OCI-LY3 (cell line): ENCODE data around the gene SLC35F4.

ENCODE experiments used
- H2AFZ ChIP-seq: fragments of 200-600, 300-600 bp; shearing (Covaris generic); 2 replicates; pipeline ENCODE4 v1.6.0; 2014; ENCODE audit warnings: antibody characterized with exemption, low read depth, low read length
- H3K27ac ChIP-seq: fragments of 200-600, 300-600 bp; sonication (generic); 2 replicates; pipeline ENCODE4 v1.5.1; 2014; ENCODE audit warnings: mild to moderate bottlenecking, low read length, moderate library complexity, mixed read lengths
- H3K27me3 ChIP-seq: fragments of 200-600, 300-600 bp; sonication (generic); 2 replicates; pipeline ENCODE4 v1.6.1; 2014; ENCODE audit warnings: low read depth, low read length, mixed read lengths
- H3K36me3 ChIP-seq: fragments of 200-600, 300-600 bp; sonication (generic); replicated peaks from 2 replicates; pipeline ENCODE3; 2014; ENCODE audit warnings: low read depth, low read length, mixed read lengths
- H3K4me1 ChIP-seq: fragments of 300-600, 200-600 bp; sonication (generic); 2 replicates; pipeline ENCODE4 v1.6.1; 2014; ENCODE audit warnings: low read length, mixed read lengths
- H3K4me2 ChIP-seq: fragments of 200-600, 300-600 bp; sonication (generic); 2 replicates; pipeline ENCODE4 v1.6.1; 2014; ENCODE audit warnings: low read length, mixed read lengths
- H3K4me3 ChIP-seq: fragments of 300-600, 200-600 bp; sonication (generic); 2 replicates; pipeline ENCODE4 v1.5.1; 2014; ENCODE audit warnings: antibody characterized with exemption, mild to moderate bottlenecking, low read length, moderate library complexity
- H3K79me2 ChIP-seq: fragments of 300-600, 200-600 bp; shearing (Covaris generic); 2 replicates; pipeline ENCODE4 v1.6.1; 2014; ENCODE audit warnings: mild to moderate bottlenecking, low read length, mixed read lengths
- H3K9ac ChIP-seq: fragments of 300-600, 200-600 bp; shearing (Covaris generic); 2 replicates; pipeline ENCODE4 v1.6.0; 2014; ENCODE audit warnings: mild to moderate bottlenecking, low read length, moderate library complexity
- H3K9me3 ChIP-seq: fragments of 200-600, 300-600 bp; shearing (Covaris generic); 2 replicates; pipeline ENCODE4 v1.6.1; 2014; ENCODE audit warnings: low read length, mixed read lengths; ENCODE audit not compliant: insufficient read depth
- H4K20me1 ChIP-seq: fragments of 200-600, 300-600 bp; sonication (generic); 2 replicates; pipeline ENCODE4 v1.6.1; 2016; ENCODE audit warnings: low read length, mixed read lengths; ENCODE audit not compliant: insufficient read depth
- CTCF ChIP-seq: fragments of 200-600, 300-600 bp; sonication (generic); IDR thresholded peaks from 2 replicates; pipeline ENCODE4 v1.5.1; 2014; ENCODE audit warnings: antibody characterized with exemption, low read length, low read depth
- EZH2phosphoT487 ChIP-seq: fragments of 200-600 bp; shearing (Covaris generic); IDR thresholded peaks from 2 replicates; pipeline ENCODE4 v1.6.1; 2018; ENCODE audit warnings: antibody characterized with exemption, mixed run types, low read depth

Gene SLC35F4

GRCh38 chr14:57820581-57820980, 45.3 kb downstream of the SLC35F4 start:
- Histone ChIP-seq H3K4me3 (no peak overlapping the region), H4K20me1 (no peaks in the 10 kb centered on the region), H3K36me3 (no peaks in the 10 kb centered on the region), H3K27ac (no peak overlapping the region), H3K9me3 (no peaks in the 10 kb centered on the region), H2AFZ (no peak overlapping the region), H3K9ac (no peak overlapping the region), H3K4me2 (no peak overlapping the region), H3K27me3 (no peaks in the 10 kb centered on the region), H3K79me2 (no peaks in the 10 kb centered on the region), H3K4me1 (no peaks in the 10 kb centered on the region)
- TF ChIP-seq EZH2phosphoT487: no peak
- no peak for TF ChIP-seq CTCF

- H3K4me1 ChIP-seq: no peaks in the 10 kb centered on the region
- H3K9ac ChIP-seq: no peak overlapping the region
- H2AFZ ChIP-seq: no peak overlapping the region
- H3K27ac ChIP-seq: no peak overlapping the region
- no peaks in the 10 kb centered on the region for H3K9me3 ChIP-seq
- no peak for TF ChIP-seq EZH2phosphoT487
- TF ChIP-seq CTCF: no peak
- H4K20me1 ChIP-seq: no peaks in the 10 kb centered on the region
- no peaks in the 10 kb centered on the region for H3K27me3 ChIP-seq
- no peak overlapping the region for H3K4me2 ChIP-seq
- no peaks in the 10 kb centered on the region for H3K79me2 ChIP-seq
- no peak overlapping the region for H3K4me3 ChIP-seq
- H3K36me3 ChIP-seq: no peaks in the 10 kb centered on the region
Observed at GRCh38 chr14:57818511-57818910, 47.4 kb downstream of the SLC35F4 start.

GRCh38 chr14:57816568-57817284, 49.2 kb downstream of the SLC35F4 start:
- Histone ChIP-seq H3K4me3 (no peak overlapping the region), H3K79me2 (no peaks in the 10 kb centered on the region), H3K27ac (no peak overlapping the region), H3K9ac (no peak overlapping the region), H3K36me3 (no peaks in the 10 kb centered on the region), H3K27me3 (no peaks in the 10 kb centered on the region), H4K20me1 (no peaks in the 10 kb centered on the region), H2AFZ (no peak overlapping the region), H3K9me3 (no peaks in the 10 kb centered on the region), H3K4me1 (no peaks in the 10 kb centered on the region), H3K4me2 (no peak overlapping the region)
- TF ChIP-seq CTCF: no peak

GRCh38 chr14:57814726-57815125, 51.2 kb downstream of the SLC35F4 start:
- H3K9ac ChIP-seq: no peak overlapping the region
- no peak overlapping the region for H2AFZ ChIP-seq
- H3K9me3 ChIP-seq: no peaks in the 10 kb centered on the region
- H3K79me2 ChIP-seq: no peaks in the 10 kb centered on the region
- no peaks in the 10 kb centered on the region for H3K27me3 ChIP-seq
- no peak overlapping the region for H3K4me3 ChIP-seq
- no peak overlapping the region for H3K4me2 ChIP-seq
- no peak overlapping the region for H3K27ac ChIP-seq
- no peaks in the 10 kb centered on the region for H3K36me3 ChIP-seq
- no peaks in the 10 kb centered on the region for H3K4me1 ChIP-seq
- TF ChIP-seq CTCF: no peak
- TF ChIP-seq EZH2phosphoT487: no peak
- no peaks in the 10 kb centered on the region for H4K20me1 ChIP-seq
